Spleen (tissue), 11 donors: ENCODE measurements around the gene CAMK1D. TPM values are rescaled to one million over a fixed set of nuclear protein-coding genes. Genes with fewer than 3 reads are reported as not detected.

Source experiments
- DNase-seq: peaks from one replicate; pipeline ENCODE4 v3.0.0-alpha.2; 2020
- H3K27ac ChIP-seq, 8 donors: fragments of 200-600 bp; sonication (generic) in 7 of 8; 1 replicate in 4 of 8; 2 replicates in 4 of 8; pipeline versions ENCODE4 v1.5.0 to v1.8.0; 2016 to 2021; ENCODE audit warnings: inconsistent platforms in 4 of 8, mild to moderate bottlenecking in 4 of 8, moderate library complexity in 1 of 8
- H3K27me3 ChIP-seq, 7 donors: fragments of 200-600 bp; sonication (generic) in 6 of 7; replicated peaks in 1 of 7; 1 replicate in 4 of 7; 2 replicates in 3 of 7; pipeline versions ENCODE4 v1.5.0 to v1.8.0; 2016 to 2021; ENCODE audit warnings: inconsistent platforms in 3 of 7, mild to moderate bottlenecking in 1 of 7
- H3K36me3 ChIP-seq, 6 donors: fragments of 200-600 bp; sonication (generic) in 5 of 6; 1 replicate in 4 of 6; 2 replicates in 2 of 6; pipeline versions ENCODE4 v1.5.0 to v1.8.0; 2016 to 2021; ENCODE audit warnings: inconsistent platforms in 2 of 6
- H3K4me1 ChIP-seq, 6 donors: fragments of 200-600 bp; sonication (generic) in 5 of 6; 1 replicate in 3 of 6; 2 replicates in 3 of 6; pipeline versions ENCODE4 v1.5.0 to v1.8.0; 2016 to 2021; ENCODE audit warnings: inconsistent platforms in 3 of 6
- H3K4me3 ChIP-seq, 8 donors: fragments of 200-600 bp; sonication (generic) in 7 of 8; 1 replicate in 4 of 8; 2 replicates in 4 of 8; pipeline versions ENCODE4 v1.5.0 to v1.8.0; 2016 to 2021; ENCODE audit warnings: inconsistent platforms in 4 of 8, mild to moderate bottlenecking in 4 of 8, moderate library complexity in 2 of 8
- H3K9me3 ChIP-seq, 8 donors: fragments of 200-600 bp; sonication (generic) in 7 of 8; 1 replicate in 4 of 8; 2 replicates in 4 of 8; pipeline versions ENCODE4 v1.5.0 to v1.8.0; 2016 to 2021; ENCODE audit warnings: inconsistent platforms in 4 of 8
- CTCF ChIP-seq, 11 experiments: fragments of 200-600 bp in 7 of 11; fragments of 450-650 bp in 4 of 11; sonication (generic) in 4 of 11; IDR thresholded peaks in 8 of 11; conservative IDR thresholded peaks in 3 of 11; 1 replicate in 7 of 11; 2 replicates in 4 of 11; pipeline versions ENCODE4 v1.4.0 to v1.8.0; 2016 to 2021; ENCODE audit warnings: antibody characterized with exemption in 11 of 11, inconsistent platforms in 4 of 11, mild to moderate bottlenecking in 1 of 11
- POLR2A ChIP-seq, 3 donors: fragments of 450-650 bp; IDR thresholded peaks; one replicate each; pipeline ENCODE4 v1.5.1; 2017; ENCODE audit warnings: antibody characterized with exemption in 3 of 3, mild to moderate bottlenecking in 1 of 3
- POLR2AphosphoS5 ChIP-seq, 3 donors: sonication (generic); formaldehyde crosslinking; IDR thresholded peaks; one replicate each; pipeline ENCODE4 v1.5.1; 2017; ENCODE audit warnings: antibody characterized with exemption in 3 of 3
- WGBS, 5 donors: extraction: QIAGEN DNeasy Blood & Tissue Kit in 3 of 5; methylation state at CpG; one replicate each; pipeline versions ENCODE4 v1.1.5 to v1.1.7; 2013 to 2018; 5-methylcytosine and 5-hydroxymethylcytosine counted together
- intact Hi-C: fragments of 100-400 bp; cut with DNase I; formaldehyde crosslinking; loops from one replicate; pipeline ENCODE4 v1.15.0; 2023; ENCODE audit warnings: low total_unique reads
- polyA plus RNA-seq, 3 donors: library from polyadenylated mRNA; stranded (reverse); fragments of 200-250 nt; gene quantifications; one replicate each; pipeline ENCODE4 v1.2.1, GENCODE V29; 2013
- total RNA-seq, 7 donors: library from RNA; depleted of rRNA in 3 of 7; stranded (reverse); fragments of >200 nt in 3 of 7; fragmentation: NEBNext Ultra II Directional in 4 of 7; extraction: Animal tissue kit (Norgen Biotek cat#: 25700) in 4 of 7; gene quantifications; one replicate each; pipeline versions ENCODE4 v1.1.0 to v1.2.1, GENCODE V29; 2016 to 2021
- donor health status: healthy with polysubstance abuse.
- donor health status: DM: no; HTN: no; CAD: no; lungs with moderate emphysema.
- donor health status: DM: no; HTN: no; CAD: no.
- donor health status: Bipolar disorder and iron deficiency.
- donor health status: healthy.
- donor health status: DM: no; HTN: no; CAD: no.
- donor health status: DM: yes; HTN: yes; CAD: no.

The CAMK1D gene
- total and polyA plus RNA-seq, 10 donors: 6.8 to 34.5 (median 20.0) TPM

GRCh38 chr10:12833451-12833850 is 484.1 kb downstream of the CAMK1D start:
- Histone ChIP-seq H3K9me3 (no peaks in the 10 kb centered on the region), H3K36me3 (peaks cover 0 to 31% (median 7%) of the 10 kb centered on the region in 6 donors), H3K27me3 (no peaks in the 10 kb centered on the region), H3K4me1 (peaks cover 0 to 7% (median 0%) of the 10 kb centered on the region in 6 donors), H3K4me3 (no peak overlapping the region), H3K27ac (no peak overlapping the region)
- peak; percentile 27 for DNase-seq
- TF ChIP-seq POLR2A (IDR thresholded peaks at IDR 0.05) (no peak), CTCF (IDR thresholded peaks at IDR 0.05 in 8 of 11, conservative IDR thresholded peaks at IDR 0.05 in 3 of 11) (no peak), POLR2AphosphoS5 (IDR thresholded peaks at IDR 0.05) (no peak)
- WGBS, 5 donors: 89 to 93% (median 91%) methylated on average over 11 of the region's 11 CpGs
- intact Hi-C loops: no loop called here

- DNase-seq: peak; percentile 67
- no peak overlapping the region for H3K4me3 ChIP-seq
- peaks cover 0 to 23% (median 5%) of the 10 kb centered on the region in 6 donors for H3K36me3 ChIP-seq
- peaks cover 0 to 7% (median 0%) of the 10 kb centered on the region in 6 donors for H3K4me1 ChIP-seq
- intact Hi-C loops: no loop called here
- H3K9me3 ChIP-seq: no peaks in the 10 kb centered on the region
- H3K27me3 ChIP-seq: no peaks in the 10 kb centered on the region
- WGBS, 5 donors: 88 to 96% (median 93%) methylated on average over 19 of the region's 19 CpGs
- TF ChIP-seq CTCF (IDR thresholded peaks at IDR 0.05 in 8 of 11, conservative IDR thresholded peaks at IDR 0.05 in 3 of 11) (no peak), POLR2AphosphoS5 (IDR thresholded peaks at IDR 0.05) (peak in 1 of 3 donors; percentile 26)
- no peak overlapping the region for H3K27ac ChIP-seq
Observed at GRCh38 chr10:12834116-12834665, 484.8 kb downstream of the CAMK1D start.

GRCh38 chr10:12834721-12835120 is 485.4 kb downstream of the CAMK1D start:
- no peaks in the 10 kb centered on the region for H3K9me3 ChIP-seq
- no peaks in the 10 kb centered on the region for H3K27me3 ChIP-seq
- H3K36me3 ChIP-seq: peaks cover 0 to 18% (median 3%) of the 10 kb centered on the region in 6 donors
- intact Hi-C loops: no loop called here
- TF ChIP-seq POLR2A (IDR thresholded peaks at IDR 0.05) (no peak), CTCF (IDR thresholded peaks at IDR 0.05 in 8 of 11, conservative IDR thresholded peaks at IDR 0.05 in 3 of 11) (no peak), POLR2AphosphoS5 (IDR thresholded peaks at IDR 0.05) (no peak)
- no peak overlapping the region for H3K27ac ChIP-seq
- H3K4me1 ChIP-seq: peaks cover 0 to 9% (median 1%) of the 10 kb centered on the region in 6 donors
- no peak overlapping the region for H3K4me3 ChIP-seq
- DNase-seq: peak; percentile 44
- 81 to 86% (median 83%) methylated on average over 10 of the region's 10 CpGs for WGBS, 5 donors

GRCh38 chr10:12835709-12836108 is 486.4 kb downstream of the CAMK1D start:
- TF ChIP-seq POLR2A (IDR thresholded peaks at IDR 0.05) (no peak), POLR2AphosphoS5 (IDR thresholded peaks at IDR 0.05) (no peak), CTCF (IDR thresholded peaks at IDR 0.05 in 8 of 11, conservative IDR thresholded peaks at IDR 0.05 in 3 of 11) (no peak)
- DNase-seq: peak; percentile 47
- H3K9me3 ChIP-seq: no peaks in the 10 kb centered on the region
- intact Hi-C loops: no loop called here
- H3K36me3 ChIP-seq: peaks cover 0 to 9% (median 0%) of the 10 kb centered on the region in 6 donors
- H3K4me3 ChIP-seq: no peak overlapping the region
- peaks cover 0 to 19% (median 9%) of the 10 kb centered on the region in 6 donors for H3K4me1 ChIP-seq
- 66 to 82% (median 75%) methylated on average over 4 to 5 of the region's 5 CpGs for WGBS, 5 donors
- no peaks in the 10 kb centered on the region for H3K27me3 ChIP-seq
- H3K27ac ChIP-seq: no peak overlapping the region
